Left cardiac atrium (tissue), 4 donors: ENCODE measurements around the gene JPH4. TPM values are rescaled to one million over a fixed set of nuclear protein-coding genes. Genes with fewer than 3 reads are reported as not detected.

Source experiments
- ATAC-seq, 2 donors: fragments of 200-7000 bp; cut with Tn5 transposase; one replicate each; pipeline ENCODE4 v1.9.1; 2020; ENCODE audit warnings: mild to moderate bottlenecking in 2 of 2, moderate library complexity in 2 of 2
- DNase-seq: peaks from one replicate; pipeline ENCODE4 v3.0.0-alpha.2; 2020
- intact Hi-C, 2 donors: fragments of 100-400 bp; cut with DNase I; formaldehyde crosslinking; loops; one replicate each; pipeline versions ENCODE4 v1.14.1 to v1.15.1; 2022 to 2023
- total RNA-seq, 2 donors: library from RNA; stranded (reverse); fragmentation: NEBNext Ultra II Directional; extraction: Animal tissue kit (Norgen Biotek cat#: 25700); gene quantifications; one replicate each; pipeline ENCODE4 v1.2.1, GENCODE V29; 2021
- donor health status: DM: no; HTN: yes; CAD: no.
- donor health status: DM: no; HTN: yes; CAD: no; lungs with severe emphysema.
- donor health status: DM: yes; HTN: yes; CAD: no.
- donor health status: Dilated cardiomyopathy.

JPH4 gene
- total RNA-seq, 2 donors from 2014 or later = 0.24 to 0.68 TPM

GRCh38 chr14:23568021-23568599, 10.5 kb downstream of the JPH4 start:
- ATAC-seq (no peak), DNase-seq (no peak)
- intact Hi-C loops = loop anchor here in 1 of 2 donors (10.0 kb wide), 1 partner anchor 243 kb away; the partner anchor contains the start of gene PABPN1

- ATAC-seq (peak; percentile 84 to 90), DNase-seq (peak; percentile 88)
- intact Hi-C loops = loop anchor here in 1 of 2 donors (10.0 kb wide), 1 partner anchor 243 kb away; the partner anchor contains the start of gene PABPN1
Measured at GRCh38 chr14:23567186-23568020, 11.2 kb downstream of the JPH4 start, which contains the start of gene AP1G2. Gene AP1G2 (minus strand): TSS chr14:23567791. CDS start chr14:23567314, 477 bp downstream.

GRCh38 chr14:23566778-23567185, 11.8 kb downstream of the JPH4 start:
- DNase-seq (no peak), ATAC-seq (peak; percentile 14 to 21)
- intact Hi-C loops = loop anchor here in 1 of 2 donors (10.0 kb wide), 1 partner anchor 242 kb away; the partner anchor contains the start of gene PABPN1

- no peak for DNase-seq
- intact Hi-C loops = loop anchor here in 1 of 2 donors (10.0 kb wide), 1 partner anchor 241 kb away; the partner anchor contains the start of gene PABPN1
- ATAC-seq = no peak
Measured at GRCh38 chr14:23566112-23566777, 12.3 kb downstream of the JPH4 start.

- DNase-seq = no peak
- intact Hi-C loops = loop anchor here in 1 of 2 donors (10.0 kb wide), 1 partner anchor 241 kb away; the partner anchor contains the start of gene PABPN1
- no peak for ATAC-seq
Measured at GRCh38 chr14:23565626-23566025, 13.0 kb downstream of the JPH4 start.

- DNase-seq (no peak), ATAC-seq (no peak)
- intact Hi-C loops = loop anchor here (5.0 to 10.0 kb wide), 2 partner anchors 88 to 240 kb away; partner anchors contain the start of gene PABPN1 (in 1 of the 2)
Measured at GRCh38 chr14:23564876-23565275, 13.7 kb downstream of the JPH4 start.

GRCh38 chr14:23564181-23564812, 14.3 kb downstream of the JPH4 start:
- ATAC-seq = no peak
- intact Hi-C loops = loop anchor here (5.0 to 10.0 kb wide), 2 partner anchors 87 to 239 kb away; partner anchors contain the start of gene PABPN1 (in 1 of the 2)
- no peak for DNase-seq

GRCh38 chr14:23563473-23564180, 15.0 kb downstream of the JPH4 start:
- intact Hi-C loops = loop anchor here (5.0 to 10.0 kb wide), 2 partner anchors 86 to 239 kb away; partner anchors contain the start of gene PABPN1 (in 1 of the 2)
- ATAC-seq (no peak), DNase-seq (no peak)

GRCh38 chr14:23562822-23563472, 15.6 kb downstream of the JPH4 start:
- ATAC-seq (peak in 1 of 2 donors; percentile 11), DNase-seq (no peak)
- intact Hi-C loops = loop anchor here (5.0 to 10.0 kb wide), 2 partner anchors 86 to 238 kb away; partner anchors contain the start of gene PABPN1 (in 1 of the 2)

GRCh38 chr14:23561873-23562821, 16.4 kb downstream of the JPH4 start:
- intact Hi-C loops = loop anchor here (5.0 to 10.0 kb wide), 2 partner anchors 85 to 237 kb away; partner anchors contain the start of gene PABPN1 (in 1 of the 2)
- ATAC-seq (peak in 1 of 2 donors; percentile 5), DNase-seq (no peak)

- ATAC-seq = no peak
- intact Hi-C loops = loop anchor here (5.0 to 10.0 kb wide), 2 partner anchors 84 to 236 kb away; partner anchors contain the start of gene PABPN1 (in 1 of the 2)
- no peak for DNase-seq
Measured at GRCh38 chr14:23561259-23561658, 17.3 kb downstream of the JPH4 start.

- ATAC-seq (no peak), DNase-seq (no peak)
- intact Hi-C loops = loop anchor here (2.0 to 10.0 kb wide), 4 partner anchors 81 to 448 kb away; partner anchors contain the start of gene PABPN1 (in 1 of the 2)
Measured at GRCh38 chr14:23559926-23560520, 18.6 kb downstream of the JPH4 start.

GRCh38 chr14:23559010-23559925, 19.3 kb downstream of the JPH4 start:
- no peak for ATAC-seq
- intact Hi-C loops = loop anchor here in 1 of 2 donors (2.0 to 5.0 kb wide), 2 partner anchors 80 to 447 kb away; no protein-coding TSS in a partner anchor
- DNase-seq = peak; percentile 65

- DNase-seq (no peak), ATAC-seq (no peak)
- intact Hi-C loops = loop anchor here in 1 of 2 donors (2.0 to 5.0 kb wide), 2 partner anchors 80 to 446 kb away; no protein-coding TSS in a partner anchor
Measured at GRCh38 chr14:23558346-23559009, 20.1 kb downstream of the JPH4 start.
